Measurements from ENCODE around the gene ARHGAP15.

DNA sequence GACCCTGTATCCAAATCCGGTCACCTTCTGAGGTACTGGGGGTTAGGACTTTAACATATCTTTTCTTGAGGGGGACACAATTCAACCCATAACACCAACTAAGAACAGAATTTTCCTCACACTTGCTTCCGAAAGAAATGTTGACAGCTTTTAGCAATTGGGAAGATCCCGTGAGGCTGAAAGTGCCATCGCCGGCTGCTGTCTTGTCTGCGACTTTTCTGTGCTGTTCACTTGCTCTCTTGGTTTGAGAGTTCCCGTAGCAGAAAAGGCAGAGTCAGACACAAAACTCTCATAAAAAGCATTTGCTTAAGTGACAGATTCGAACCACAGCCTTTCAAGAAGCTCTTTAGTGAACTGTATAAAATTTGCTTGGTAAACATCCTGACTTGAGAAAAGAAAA, 253.4 kb downstream of the ARHGAP15 start:
- TF ChIP-seq, protein P1, sequence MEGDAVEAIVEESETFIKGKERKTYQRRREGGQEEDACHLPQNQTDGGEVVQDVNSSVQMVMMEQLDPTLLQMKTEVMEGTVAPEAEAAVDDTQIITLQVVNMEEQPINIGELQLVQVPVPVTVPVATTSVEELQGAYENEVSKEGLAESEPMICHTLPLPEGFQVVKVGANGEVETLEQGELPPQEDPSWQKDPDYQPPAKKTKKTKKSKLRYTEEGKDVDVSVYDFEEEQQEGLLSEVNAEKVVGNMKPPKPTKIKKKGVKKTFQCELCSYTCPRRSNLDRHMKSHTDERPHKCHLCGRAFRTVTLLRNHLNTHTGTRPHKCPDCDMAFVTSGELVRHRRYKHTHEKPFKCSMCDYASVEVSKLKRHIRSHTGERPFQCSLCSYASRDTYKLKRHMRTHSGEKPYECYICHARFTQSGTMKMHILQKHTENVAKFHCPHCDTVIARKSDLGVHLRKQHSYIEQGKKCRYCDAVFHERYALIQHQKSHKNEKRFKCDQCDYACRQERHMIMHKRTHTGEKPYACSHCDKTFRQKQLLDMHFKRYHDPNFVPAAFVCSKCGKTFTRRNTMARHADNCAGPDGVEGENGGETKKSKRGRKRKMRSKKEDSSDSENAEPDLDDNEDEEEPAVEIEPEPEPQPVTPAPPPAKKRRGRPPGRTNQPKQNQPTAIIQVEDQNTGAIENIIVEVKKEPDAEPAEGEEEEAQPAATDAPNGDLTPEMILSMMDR (IDR thresholded peaks at IDR 0.05), result no peak
- no peak for TF ChIP-seq POLR2A (IDR thresholded peaks at IDR 0.05)
- TF ChIP-seq POLR2AphosphoS5 (IDR thresholded peaks at IDR 0.05), result no peak
- TF ChIP-seq EP300 (IDR thresholded peaks at IDR 0.05; ENCODE audit: low read depth), result no peak

Data from transverse colon (tissue), 4 donors.